Omental fat pad (tissue), 4 donors: Measurements from ENCODE around the gene N4BP3. TPM values are rescaled to one million over a fixed set of nuclear protein-coding genes. Genes with fewer than 3 reads are reported as not detected.

Experiments used
- ATAC-seq: fragments of 150-250 bp; one replicate; pipeline ENCODE4 v1.9.1; 2016; ENCODE audit warnings: mild to moderate bottlenecking, moderate library complexity; ENCODE audit not compliant: low FRiP score
- DNase-seq: peaks from one replicate; pipeline ENCODE4 v3.0.0-alpha.2; 2019; ENCODE audit warnings: low spot score
- total RNA-seq, 4 donors: library from RNA; depleted of rRNA; stranded (reverse); fragments of >200 nt; gene quantifications; one replicate each; pipeline ENCODE4 v1.1.0, GENCODE V29; 2016
- TF ChIP-seq, protein P1 (sequence below), 3 donors: fragments of 450-650 bp; IDR thresholded peaks; one replicate each; pipeline ENCODE4 v1.5.1; 2016 to 2017; ENCODE audit warnings: antibody characterized with exemption in 3 of 3, mild to moderate bottlenecking in 3 of 3, moderate library complexity in 2 of 3

The N4BP3 gene
- total RNA-seq, 4 donors from 2014 or later, result 0.84 to 3.5 (median 1.4) TPM

DNA sequence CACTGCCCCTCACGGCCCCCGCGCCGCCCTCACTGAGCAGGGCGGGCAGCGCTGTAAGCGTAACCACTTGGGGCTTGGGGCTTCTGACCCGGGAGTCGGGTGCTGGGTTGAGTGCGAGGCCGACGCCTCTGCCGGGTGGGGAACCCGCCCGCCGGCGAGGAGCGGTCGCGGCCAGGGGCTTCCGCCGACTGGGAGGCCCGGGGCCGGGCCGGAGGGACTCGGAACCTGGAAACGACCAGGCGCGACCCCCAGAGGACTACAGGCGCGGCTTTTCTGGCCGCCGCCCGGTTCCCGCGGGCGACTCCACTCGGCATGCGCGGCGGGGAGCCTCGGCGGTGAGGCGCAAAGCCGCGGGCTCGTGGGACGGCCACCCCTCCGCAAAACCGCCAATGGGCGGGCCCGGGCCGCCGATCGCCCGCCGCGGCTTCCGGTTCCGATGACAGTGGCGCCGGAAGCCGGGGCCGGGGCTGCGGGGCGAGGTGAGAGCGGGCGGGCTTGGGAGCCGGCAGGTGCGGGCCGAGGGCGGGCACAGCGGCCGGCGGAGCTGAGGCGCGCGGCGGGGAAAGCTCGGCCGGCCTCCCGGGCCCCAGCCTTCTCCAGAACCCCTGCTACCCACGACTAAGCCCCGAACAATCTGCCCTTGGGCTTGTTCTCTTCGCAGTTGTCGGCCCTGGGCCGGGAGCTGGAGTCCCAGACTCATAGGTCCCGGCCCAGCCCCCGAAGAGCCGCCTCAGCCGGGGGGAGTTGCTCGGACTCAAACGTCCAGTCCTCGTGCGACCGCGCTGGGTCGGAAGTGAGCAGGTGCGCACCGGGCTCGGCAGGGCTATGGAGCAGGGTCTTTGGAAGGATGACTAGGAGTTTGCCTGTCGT lies 17.5 kb downstream of the N4BP3 start, which contains the start of gene RMND5B:
Gene RMND5B, plus strand, starts transcription at position 439 of the 870 bp plus-strand sequence. CDS start 7,106 bp downstream, outside the sequence.
- TF ChIP-seq, protein P1, sequence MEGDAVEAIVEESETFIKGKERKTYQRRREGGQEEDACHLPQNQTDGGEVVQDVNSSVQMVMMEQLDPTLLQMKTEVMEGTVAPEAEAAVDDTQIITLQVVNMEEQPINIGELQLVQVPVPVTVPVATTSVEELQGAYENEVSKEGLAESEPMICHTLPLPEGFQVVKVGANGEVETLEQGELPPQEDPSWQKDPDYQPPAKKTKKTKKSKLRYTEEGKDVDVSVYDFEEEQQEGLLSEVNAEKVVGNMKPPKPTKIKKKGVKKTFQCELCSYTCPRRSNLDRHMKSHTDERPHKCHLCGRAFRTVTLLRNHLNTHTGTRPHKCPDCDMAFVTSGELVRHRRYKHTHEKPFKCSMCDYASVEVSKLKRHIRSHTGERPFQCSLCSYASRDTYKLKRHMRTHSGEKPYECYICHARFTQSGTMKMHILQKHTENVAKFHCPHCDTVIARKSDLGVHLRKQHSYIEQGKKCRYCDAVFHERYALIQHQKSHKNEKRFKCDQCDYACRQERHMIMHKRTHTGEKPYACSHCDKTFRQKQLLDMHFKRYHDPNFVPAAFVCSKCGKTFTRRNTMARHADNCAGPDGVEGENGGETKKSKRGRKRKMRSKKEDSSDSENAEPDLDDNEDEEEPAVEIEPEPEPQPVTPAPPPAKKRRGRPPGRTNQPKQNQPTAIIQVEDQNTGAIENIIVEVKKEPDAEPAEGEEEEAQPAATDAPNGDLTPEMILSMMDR (IDR thresholded peaks at IDR 0.05), result no peak
- peak; percentile 43 for DNase-seq
- ATAC-seq, result peak; percentile 94

DNA sequence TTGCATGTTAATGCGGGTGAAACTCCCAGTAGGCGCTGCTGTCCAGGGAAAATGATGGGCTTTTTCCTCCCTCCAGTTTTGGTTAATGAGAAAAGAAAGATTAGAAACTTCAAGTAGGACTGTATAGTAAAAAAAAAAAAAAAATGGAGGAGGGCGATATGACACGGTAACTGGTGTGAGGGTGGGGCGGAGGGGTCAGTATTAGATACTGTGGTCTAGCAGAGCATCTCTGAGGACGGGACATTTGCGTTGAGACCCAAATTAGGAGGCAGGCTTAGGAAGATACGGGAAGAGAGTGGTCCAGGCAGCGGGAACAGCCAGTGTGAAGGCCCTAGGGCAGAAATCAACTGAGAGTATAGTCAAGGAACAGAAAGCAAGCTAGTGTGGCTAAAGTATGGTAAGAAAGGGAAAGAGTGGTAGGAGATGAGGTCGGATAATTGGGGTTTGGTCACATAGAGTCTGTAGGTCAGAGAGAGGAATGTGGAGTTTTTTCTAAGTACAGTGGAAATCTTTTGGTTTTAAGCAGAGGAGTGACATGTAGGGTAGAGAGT lies 18.2 kb downstream of the N4BP3 start:
- DNase-seq (no peak), ATAC-seq (no peak)
- TF ChIP-seq, protein P1 (IDR thresholded peaks at IDR 0.05), result no peak

DNA sequence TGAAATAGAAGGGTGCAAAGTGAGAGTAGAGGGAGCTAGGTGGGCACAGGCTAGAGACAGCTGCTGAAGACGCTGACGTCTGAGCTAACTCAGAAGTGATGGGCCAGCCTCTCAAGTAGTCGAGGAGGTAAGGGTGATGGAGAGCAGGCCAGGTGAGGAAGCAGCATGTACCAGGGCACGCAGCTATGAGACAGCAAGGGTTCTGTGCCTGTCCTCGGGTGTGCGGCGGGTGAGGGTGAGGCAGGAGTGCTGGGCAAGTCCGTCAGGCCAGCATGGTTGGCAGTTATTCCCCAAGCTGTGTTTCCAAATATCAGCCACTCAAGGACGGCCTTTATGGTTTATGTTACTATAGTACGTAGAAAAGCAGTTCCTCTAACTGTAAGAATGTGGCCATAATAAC lies 23.7 kb downstream of the N4BP3 start:
- DNase-seq (no peak), ATAC-seq (no peak)
- TF ChIP-seq, protein P1 (IDR thresholded peaks at IDR 0.05), result no peak

DNA sequence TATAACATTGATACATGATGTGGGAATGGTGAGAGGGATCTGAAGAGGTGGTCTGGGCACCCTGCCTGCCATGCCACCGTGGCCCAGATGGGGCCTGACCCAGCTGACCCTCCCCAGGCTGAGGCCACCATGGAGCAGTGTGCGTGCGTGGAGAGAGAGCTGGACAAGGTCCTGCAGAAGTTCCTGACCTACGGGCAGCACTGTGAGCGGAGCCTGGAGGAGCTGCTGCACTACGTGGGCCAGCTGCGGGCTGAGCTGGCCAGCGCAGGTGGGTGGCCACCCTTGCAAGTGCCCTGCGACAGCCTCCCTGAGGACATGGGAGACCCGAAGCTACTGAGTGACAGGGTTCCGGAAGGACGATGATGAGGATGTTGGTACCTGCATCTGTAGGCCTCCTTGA lies 24.7 kb downstream of the N4BP3 start:
- TF ChIP-seq, protein P1 (IDR thresholded peaks at IDR 0.05), result no peak
- DNase-seq (no peak), ATAC-seq (no peak)

DNA sequence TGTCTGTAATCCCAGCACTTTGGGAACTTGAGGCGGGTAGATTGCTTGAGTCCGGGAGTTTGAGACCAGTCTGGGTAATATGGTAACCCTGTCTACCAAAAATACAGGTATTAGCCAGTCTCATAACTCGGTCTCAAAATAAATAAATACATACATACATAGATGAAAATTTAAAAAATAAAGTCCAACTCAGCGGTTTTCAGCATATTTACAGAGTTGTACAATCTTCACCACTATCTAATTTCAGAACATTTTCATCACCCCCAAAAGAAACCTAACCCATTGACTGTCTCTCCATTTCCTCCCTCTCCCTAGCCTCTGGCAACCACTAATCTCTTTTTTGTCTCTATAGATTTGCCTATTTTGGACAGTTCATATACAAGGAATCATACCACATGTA lies 28.2 kb downstream of the N4BP3 start:
- DNase-seq (no peak), ATAC-seq (no peak)
- TF ChIP-seq, protein P1 (IDR thresholded peaks at IDR 0.05), result no peak

DNA sequence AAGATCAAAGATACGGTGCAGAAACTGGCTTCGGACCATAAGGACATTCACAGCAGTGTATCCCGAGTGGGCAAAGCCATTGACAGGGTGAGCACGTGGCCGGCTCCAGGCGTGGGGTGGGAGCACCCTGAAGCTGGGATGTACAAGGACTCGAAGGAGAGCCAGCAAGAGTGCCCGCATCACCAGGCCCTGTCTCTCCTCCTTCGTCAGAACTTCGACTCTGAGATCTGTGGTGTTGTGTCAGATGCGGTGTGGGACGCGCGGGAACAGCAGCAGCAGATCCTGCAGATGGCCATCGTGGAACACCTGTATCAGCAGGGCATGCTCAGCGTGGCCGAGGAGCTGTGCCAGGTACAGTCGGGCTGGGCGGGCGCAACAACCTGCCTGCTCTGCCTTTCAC lies 29.3 kb downstream of the N4BP3 start:
- TF ChIP-seq, protein P1 (IDR thresholded peaks at IDR 0.05), result no peak
- ATAC-seq, result no peak
- no peak for DNase-seq
